Parathyroid adenoma (tissue), 2 donors: ENCODE results near the gene ADGRE1.

ENCODE experiments used
- H2AFZ ChIP-seq: fragments of 300-600 bp; sonication (generic); one replicate; pipeline ENCODE4 v1.7.0; 2017; ENCODE audit warnings: antibody characterized with exemption, mild to moderate bottlenecking
- H3K27ac ChIP-seq: fragments of 300-600 bp; sonication (generic); one replicate; pipeline ENCODE4 v1.7.0; 2017
- H3K27me3 ChIP-seq: fragments of 300-600 bp; sonication (generic); one replicate; pipeline ENCODE4 v1.7.0; 2017; ENCODE audit warnings: low read length; ENCODE audit not compliant: control insufficient read depth, insufficient read depth
- H3K36me3 ChIP-seq: fragments of 300-600 bp; sonication (generic); one replicate; pipeline ENCODE4 v1.7.0; 2017; ENCODE audit warnings: low read length; ENCODE audit not compliant: control insufficient read depth, insufficient read depth
- H3K4me1 ChIP-seq: fragments of 300-600 bp; sonication (generic); one replicate; pipeline ENCODE4 v1.7.0; 2017; ENCODE audit warnings: control low read depth
- H3K4me2 ChIP-seq: fragments of 300-600 bp; sonication (generic); one replicate; pipeline ENCODE4 v1.7.0; 2017; ENCODE audit warnings: low read length
- H3K4me3 ChIP-seq: fragments of 300-600 bp; sonication (generic); one replicate; pipeline ENCODE4 v1.7.0; 2017; ENCODE audit warnings: low read depth, low read length
- H3K79me2 ChIP-seq: fragments of 300-600 bp; sonication (generic); one replicate; pipeline ENCODE4 v1.7.0; 2017; ENCODE audit warnings: control low read depth
- H3K9ac ChIP-seq: fragments of 300-600 bp; sonication (generic); one replicate; pipeline ENCODE4 v1.7.0; 2017; ENCODE audit warnings: mild to moderate bottlenecking
- H3K9me3 ChIP-seq: fragments of 300-600 bp; sonication (generic); one replicate; pipeline ENCODE4 v1.7.0; 2017; ENCODE audit warnings: low read length; ENCODE audit not compliant: control insufficient read depth
- TF ChIP-seq, protein P1 (sequence below): fragments of 300-600 bp; sonication (generic); IDR thresholded peaks from one replicate; pipeline ENCODE4 v1.7.0; 2017; ENCODE audit warnings: antibody characterized with exemption, mild to moderate bottlenecking
- donor health status: primary hyperparathyroidism.

Gene ADGRE1

DNA sequence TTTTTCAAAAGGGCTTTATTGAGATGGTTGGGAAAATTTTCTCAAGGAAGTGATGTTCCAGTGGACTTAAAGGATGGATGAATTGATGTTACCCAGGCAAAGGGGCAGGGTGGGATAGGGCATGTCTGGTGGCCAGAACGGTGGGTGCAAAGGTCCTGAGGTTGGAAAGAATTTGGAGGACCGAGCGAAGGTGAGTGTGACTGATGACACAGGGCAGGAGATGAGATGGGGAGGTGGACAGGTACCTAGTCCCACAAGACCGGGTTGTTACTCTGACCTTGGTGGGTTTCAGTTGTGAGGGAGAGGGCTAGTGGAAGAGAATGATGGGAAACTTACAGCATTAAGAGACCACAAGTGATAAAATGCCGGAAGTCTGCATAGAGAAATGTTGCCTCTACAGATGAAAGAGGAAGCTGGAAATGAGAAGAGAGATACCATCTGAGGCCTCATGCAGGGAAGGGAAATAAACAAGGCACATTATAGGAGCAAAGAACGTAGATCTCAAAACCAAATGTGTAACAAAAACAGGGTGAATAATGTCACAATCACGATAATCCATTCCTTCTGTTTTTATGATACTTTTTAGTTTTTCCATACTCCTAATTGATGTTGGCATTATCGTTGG is 4.5 kb downstream of the ADGRE1 start:
- Histone ChIP-seq H3K9ac (no peak overlapping the region), H3K9me3 (no peaks in the 10 kb centered on the region), H3K36me3 (no peaks in the 10 kb centered on the region), H3K79me2 (no peaks in the 10 kb centered on the region), H3K4me1 (no peaks in the 10 kb centered on the region), H3K4me2 (no peak overlapping the region), H3K4me3 (no peak overlapping the region), H2AFZ (no peak overlapping the region), H3K27ac (no peak overlapping the region), H3K27me3 (no peaks in the 10 kb centered on the region)
- TF ChIP-seq, protein P1, sequence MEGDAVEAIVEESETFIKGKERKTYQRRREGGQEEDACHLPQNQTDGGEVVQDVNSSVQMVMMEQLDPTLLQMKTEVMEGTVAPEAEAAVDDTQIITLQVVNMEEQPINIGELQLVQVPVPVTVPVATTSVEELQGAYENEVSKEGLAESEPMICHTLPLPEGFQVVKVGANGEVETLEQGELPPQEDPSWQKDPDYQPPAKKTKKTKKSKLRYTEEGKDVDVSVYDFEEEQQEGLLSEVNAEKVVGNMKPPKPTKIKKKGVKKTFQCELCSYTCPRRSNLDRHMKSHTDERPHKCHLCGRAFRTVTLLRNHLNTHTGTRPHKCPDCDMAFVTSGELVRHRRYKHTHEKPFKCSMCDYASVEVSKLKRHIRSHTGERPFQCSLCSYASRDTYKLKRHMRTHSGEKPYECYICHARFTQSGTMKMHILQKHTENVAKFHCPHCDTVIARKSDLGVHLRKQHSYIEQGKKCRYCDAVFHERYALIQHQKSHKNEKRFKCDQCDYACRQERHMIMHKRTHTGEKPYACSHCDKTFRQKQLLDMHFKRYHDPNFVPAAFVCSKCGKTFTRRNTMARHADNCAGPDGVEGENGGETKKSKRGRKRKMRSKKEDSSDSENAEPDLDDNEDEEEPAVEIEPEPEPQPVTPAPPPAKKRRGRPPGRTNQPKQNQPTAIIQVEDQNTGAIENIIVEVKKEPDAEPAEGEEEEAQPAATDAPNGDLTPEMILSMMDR: no peak

DNA sequence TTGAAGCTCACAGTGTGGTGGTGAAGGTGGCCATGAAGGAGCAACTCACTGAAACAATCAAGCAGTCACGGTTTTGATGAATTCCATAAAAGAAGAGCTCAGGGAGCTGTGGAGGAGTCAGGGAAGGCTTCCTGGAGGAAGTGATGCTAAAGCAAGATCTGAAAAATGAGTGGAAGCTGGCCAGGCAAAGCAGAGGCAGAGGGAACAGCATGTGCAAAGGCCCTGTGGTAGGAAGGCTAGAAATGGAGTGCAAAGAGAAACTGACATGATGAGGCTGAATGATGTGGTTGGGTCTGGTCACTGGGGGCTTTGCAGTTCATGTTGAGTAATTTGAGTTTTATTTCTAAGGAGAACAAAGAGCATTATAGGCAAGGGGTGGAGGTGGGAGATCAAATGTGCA is 6.9 kb downstream of the ADGRE1 start:
- Histone ChIP-seq H3K27me3 (no peaks in the 10 kb centered on the region), H3K27ac (no peak overlapping the region), H3K9me3 (no peaks in the 10 kb centered on the region), H3K79me2 (no peaks in the 10 kb centered on the region), H3K4me2 (no peak overlapping the region), H2AFZ (no peak overlapping the region), H3K9ac (no peak overlapping the region), H3K4me1 (no peaks in the 10 kb centered on the region), H3K4me3 (no peak overlapping the region), H3K36me3 (no peaks in the 10 kb centered on the region)
- TF ChIP-seq, protein P1: no peak

DNA sequence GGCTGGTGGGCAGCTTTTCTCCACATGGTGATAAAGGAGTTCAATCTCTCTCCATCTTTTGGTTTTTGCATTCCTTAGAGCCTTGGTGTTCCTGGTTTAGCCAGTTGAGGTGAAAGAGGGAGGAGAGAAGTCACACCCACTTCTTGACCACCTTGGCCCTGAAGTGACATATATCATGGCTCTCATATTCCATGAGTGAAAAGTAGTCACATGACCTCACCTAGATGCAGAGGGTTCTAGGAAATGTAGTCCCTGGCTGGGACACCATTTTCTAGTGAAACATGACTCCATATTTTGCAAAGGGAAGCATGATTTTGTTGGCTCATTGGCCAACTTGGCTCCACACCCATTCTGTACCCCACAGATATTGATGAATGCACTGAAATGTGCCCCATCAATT is 16.1 kb downstream of the ADGRE1 start:
- no peak overlapping the region for H3K4me2 ChIP-seq
- H2AFZ ChIP-seq: no peak overlapping the region
- no peaks in the 10 kb centered on the region for H3K79me2 ChIP-seq
- H3K9ac ChIP-seq: no peak overlapping the region
- no peak overlapping the region for H3K27ac ChIP-seq
- H3K9me3 ChIP-seq: peaks cover 4% of the 10 kb centered on the region
- H3K27me3 ChIP-seq: no peaks in the 10 kb centered on the region
- H3K4me3 ChIP-seq: no peak overlapping the region
- H3K4me1 ChIP-seq: no peaks in the 10 kb centered on the region
- H3K36me3 ChIP-seq: no peaks in the 10 kb centered on the region
- TF ChIP-seq, protein P1: no peak

DNA sequence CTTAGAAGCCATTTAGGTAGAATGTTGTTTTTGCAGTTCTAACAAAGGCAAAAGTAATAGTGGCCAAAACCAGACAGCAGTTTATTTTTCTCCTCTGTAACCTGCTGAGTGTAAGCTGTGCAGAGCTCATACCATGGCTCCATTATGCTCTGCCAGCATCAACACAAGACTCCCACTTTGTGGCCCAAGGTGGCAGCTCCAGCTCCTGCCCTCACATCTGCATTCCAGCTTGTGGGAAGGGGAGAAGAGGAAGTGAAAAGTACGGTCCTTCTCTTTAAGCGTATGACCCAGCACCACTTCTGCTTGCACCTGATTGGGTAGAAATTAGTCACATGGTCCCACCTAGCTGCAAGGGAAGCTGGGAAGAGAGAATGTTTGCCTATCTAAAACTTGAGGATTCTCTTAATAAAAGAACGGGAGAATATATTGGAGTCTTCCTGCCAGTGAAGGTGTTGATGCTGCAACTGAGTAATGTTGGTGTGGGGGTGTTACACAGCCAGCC is 19.2 kb downstream of the ADGRE1 start:
- Histone ChIP-seq H3K4me2 (no peak overlapping the region), H3K27me3 (no peaks in the 10 kb centered on the region), H3K36me3 (no peaks in the 10 kb centered on the region), H3K4me3 (no peak overlapping the region), H3K27ac (no peak overlapping the region), H2AFZ (no peak overlapping the region), H3K9ac (no peak overlapping the region), H3K9me3 (peaks cover under 1% of the 10 kb centered on the region), H3K4me1 (no peaks in the 10 kb centered on the region), H3K79me2 (no peaks in the 10 kb centered on the region)
- TF ChIP-seq, protein P1: no peak

DNA sequence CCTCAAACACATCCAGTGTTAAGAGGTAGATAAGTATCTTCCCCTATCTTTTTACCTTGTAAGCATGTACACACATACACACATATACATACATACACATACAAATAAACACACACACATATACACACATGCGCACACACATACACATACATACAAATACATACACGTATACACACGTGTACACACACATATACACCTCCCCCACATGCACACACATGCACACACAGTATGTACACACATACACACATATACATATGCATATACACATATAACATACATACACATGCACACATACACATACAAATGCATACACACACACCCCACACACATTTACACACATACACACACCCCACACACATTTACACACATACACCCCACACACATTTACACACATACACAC is 24.1 kb downstream of the ADGRE1 start:
- no peaks in the 10 kb centered on the region for H3K9me3 ChIP-seq
- H3K4me2 ChIP-seq: no peak overlapping the region
- no peak overlapping the region for H3K4me3 ChIP-seq
- H3K36me3 ChIP-seq: no peaks in the 10 kb centered on the region
- H3K79me2 ChIP-seq: no peaks in the 10 kb centered on the region
- no peaks in the 10 kb centered on the region for H3K4me1 ChIP-seq
- H3K27ac ChIP-seq: no peak overlapping the region
- no peaks in the 10 kb centered on the region for H3K27me3 ChIP-seq
- no peak overlapping the region for H3K9ac ChIP-seq
- TF ChIP-seq, protein P1: no peak
- no peak overlapping the region for H2AFZ ChIP-seq
